OCI-LY7 (cell line): Measurements from ENCODE around the gene SMOC2. TPM values are rescaled to one million over a fixed set of nuclear protein-coding genes. Genes with fewer than 3 reads are reported as not detected.

ENCODE experiments used
- BruUV-seq: library from RNA; stranded (reverse); fragments of 400-500 nt; replicated peaks from 2 replicates; lab custom pipeline; 2021; lab: Mats Ljungman, UMichigan
- CTCF ChIA-PET: fragments of 300-600 bp; sonication (Branson Sonifier 250); formaldehyde crosslinking; loops from one replicate; lab custom pipeline; 2022; ENCODE audit warnings: antibody characterized with exemption; ENCODE audit not compliant: unreplicated experiment; lab: Charles Lee
- POLR2A ChIA-PET: fragments of 300-600 bp; sonication (Branson Sonifier 250); formaldehyde crosslinking; loops from one replicate; lab custom pipeline; 2022; ENCODE audit warnings: antibody characterized with exemption; lab: Charles Lee
- DNase-seq: peaks from one replicate; pipeline ENCODE4 v3.0.0-alpha.2; 2015; ENCODE audit warnings: low spot score
- H2AFZ ChIP-seq: fragments of 200-600 bp; sonication (generic), shearing (Covaris generic); 2 replicates; pipeline ENCODE4 v1.6.1; 2014; ENCODE audit warnings: mild to moderate bottlenecking, antibody characterized with exemption, low read length, moderate library complexity
- H3K27ac ChIP-seq: fragments of 200-600 bp; sonication (generic); 2 replicates; pipeline ENCODE4 v1.5.1; 2014; ENCODE audit warnings: mixed run types, low read depth, mild to moderate bottlenecking, moderate library complexity, low read length, inconsistent platforms; ENCODE audit not compliant: poor library complexity, severe bottlenecking
- H3K36me3 ChIP-seq: fragments of 200-600 bp; sonication (generic); 2 replicates; pipeline ENCODE4 v1.6.1; 2014; ENCODE audit warnings: mild to moderate bottlenecking, antibody characterized with exemption, low read length, moderate library complexity, mixed read lengths; ENCODE audit not compliant: insufficient read depth
- H3K4me1 ChIP-seq: fragments of 200-600 bp; sonication (generic); 2 replicates; pipeline ENCODE4 v1.5.1; 2014; ENCODE audit warnings: mild to moderate bottlenecking, low read length; ENCODE audit not compliant: insufficient read depth, poor library complexity, severe bottlenecking
- H3K4me2 ChIP-seq: fragments of 200-600 bp; sonication (generic); 2 replicates; pipeline ENCODE4 v1.6.1; 2014; ENCODE audit warnings: mild to moderate bottlenecking, low read length
- H3K4me3 ChIP-seq: fragments of 200-600 bp; sonication (generic); 2 replicates; pipeline ENCODE4 v1.5.1; 2014; ENCODE audit warnings: mild to moderate bottlenecking, low read depth, low read length; ENCODE audit not compliant: poor library complexity, severe bottlenecking
- H3K79me2 ChIP-seq: fragments of 200-600 bp; sonication (generic); 2 replicates; pipeline ENCODE4 v1.6.1; 2016; ENCODE audit warnings: low read depth, mild to moderate bottlenecking, low read length, moderate library complexity, mixed read lengths; ENCODE audit not compliant: insufficient read depth
- H3K9me2 ChIP-seq: fragments of 200-600 bp; sonication (generic); 2 replicates; pipeline ENCODE4 v1.6.1; 2016; ENCODE audit warnings: mild to moderate bottlenecking, low read length, mixed read lengths; ENCODE audit not compliant: insufficient read depth
- H3K9me3 ChIP-seq: fragments of 200-600 bp; sonication (generic); 2 replicates; pipeline ENCODE4 v1.6.1; 2014; ENCODE audit warnings: mild to moderate bottlenecking, mixed run types, low read length, mixed read lengths
- H4K20me1 ChIP-seq: fragments of 200-600 bp; sonication (generic); 2 replicates; pipeline ENCODE4 v1.6.1; 2014; ENCODE audit warnings: mild to moderate bottlenecking, antibody characterized with exemption, low read length, moderate library complexity, mixed read lengths; ENCODE audit not compliant: insufficient read depth
- EZH2phosphoT487 ChIP-seq: fragments of 200-600 bp; sonication (generic); IDR thresholded peaks from 2 replicates; pipeline ENCODE4 v1.6.1; 2018; ENCODE audit warnings: low read depth, borderline replicate concordance, mild to moderate bottlenecking, mixed run types, antibody characterized with exemption, low read length, moderate library complexity, mixed read lengths
- intact Hi-C: fragments of 100-400 bp; cut with micrococcal nuclease; formaldehyde crosslinking; loops from one replicate; pipeline ENCODE4 v1.10.0; 2022; ENCODE audit not compliant: unreplicated experiment
- total RNA-seq, 2 experiments: library from RNA; depleted of rRNA in 1 of 2; stranded (reverse); fragments of >200 nt in 1 of 2; shearing (Covaris generic) in 1 of 2; gene quantifications; 2 replicates each; pipeline ENCODE4 v1.2.3, GENCODE V29; 2014 to 2022
- TF ChIP-seq, protein P1 (sequence below): fragments of 200-600 bp; sonication (generic); conservative IDR thresholded peaks from 2 replicates; pipeline ENCODE4 v1.5.1; 2014; ENCODE audit warnings: mild to moderate bottlenecking, antibody characterized with exemption, low read length, moderate library complexity, mixed read lengths

The SMOC2 gene
- total RNA-seq, 2 experiments from 2014 or later: not detected

DNA sequence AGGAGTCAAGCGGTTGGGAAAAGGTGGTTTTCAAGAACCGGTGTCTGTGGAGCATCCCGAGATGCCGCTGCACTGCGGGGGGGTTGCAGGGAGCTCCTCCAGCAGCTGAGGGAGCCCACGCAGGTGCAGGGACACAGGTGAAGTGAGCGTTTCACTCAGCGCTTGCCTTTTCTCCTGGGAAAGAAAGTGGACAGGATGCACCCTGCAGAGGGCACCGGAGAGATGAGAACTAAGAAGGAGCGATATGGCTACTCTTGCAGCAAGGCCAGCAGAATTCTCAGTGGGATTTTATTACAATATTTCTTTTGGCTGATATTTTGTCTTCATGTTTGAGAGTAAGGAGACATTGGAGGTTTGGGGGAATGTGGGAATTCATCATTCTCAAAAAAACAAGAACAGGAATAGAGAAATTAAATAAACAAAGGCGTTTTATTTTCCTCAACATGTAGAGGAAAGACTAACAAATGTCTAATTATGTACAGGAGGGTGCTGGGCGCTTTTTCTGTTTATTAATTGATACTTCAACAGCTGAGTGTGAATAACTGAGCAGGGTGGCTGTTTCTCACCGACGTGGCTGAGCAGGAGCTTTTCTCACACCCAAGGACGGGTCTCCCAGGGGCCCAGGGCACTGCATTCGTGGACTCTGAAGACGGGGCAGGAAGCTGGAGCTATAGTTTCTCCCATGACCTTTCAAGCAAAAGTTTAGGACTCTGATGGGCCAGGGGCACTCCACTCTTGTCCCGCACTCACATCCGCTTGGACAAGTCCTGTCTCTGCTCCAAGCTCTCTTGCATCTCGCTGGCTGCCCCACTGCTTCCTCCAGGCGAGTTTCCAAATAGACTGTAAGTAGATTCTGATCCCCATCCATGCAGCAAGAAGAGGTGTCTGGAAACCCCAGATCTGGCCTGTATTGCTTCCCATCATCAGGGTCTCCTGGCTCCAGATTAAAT, 176.1 kb downstream of the SMOC2 start:
- Histone ChIP-seq H3K4me2 (no peak overlapping the region), H3K9me2 (no peaks in the 10 kb centered on the region), H2AFZ (no peak overlapping the region), H3K27ac (no peak overlapping the region), H3K79me2 (no peaks in the 10 kb centered on the region), H3K36me3 (no peaks in the 10 kb centered on the region), H3K4me3 (no peak overlapping the region), H3K4me1 (no peaks in the 10 kb centered on the region), H3K9me3 (no peaks in the 10 kb centered on the region), H4K20me1 (no peaks in the 10 kb centered on the region)
- intact Hi-C loops: no loop called here
- ChIA-PET CTCF (no interaction called here), POLR2A (no interaction called here)
- TF ChIP-seq EZH2phosphoT487: no peak
- TF ChIP-seq, protein P1, sequence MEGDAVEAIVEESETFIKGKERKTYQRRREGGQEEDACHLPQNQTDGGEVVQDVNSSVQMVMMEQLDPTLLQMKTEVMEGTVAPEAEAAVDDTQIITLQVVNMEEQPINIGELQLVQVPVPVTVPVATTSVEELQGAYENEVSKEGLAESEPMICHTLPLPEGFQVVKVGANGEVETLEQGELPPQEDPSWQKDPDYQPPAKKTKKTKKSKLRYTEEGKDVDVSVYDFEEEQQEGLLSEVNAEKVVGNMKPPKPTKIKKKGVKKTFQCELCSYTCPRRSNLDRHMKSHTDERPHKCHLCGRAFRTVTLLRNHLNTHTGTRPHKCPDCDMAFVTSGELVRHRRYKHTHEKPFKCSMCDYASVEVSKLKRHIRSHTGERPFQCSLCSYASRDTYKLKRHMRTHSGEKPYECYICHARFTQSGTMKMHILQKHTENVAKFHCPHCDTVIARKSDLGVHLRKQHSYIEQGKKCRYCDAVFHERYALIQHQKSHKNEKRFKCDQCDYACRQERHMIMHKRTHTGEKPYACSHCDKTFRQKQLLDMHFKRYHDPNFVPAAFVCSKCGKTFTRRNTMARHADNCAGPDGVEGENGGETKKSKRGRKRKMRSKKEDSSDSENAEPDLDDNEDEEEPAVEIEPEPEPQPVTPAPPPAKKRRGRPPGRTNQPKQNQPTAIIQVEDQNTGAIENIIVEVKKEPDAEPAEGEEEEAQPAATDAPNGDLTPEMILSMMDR: no peak
- no TSS peak for BruUV-seq
- no peak for DNase-seq

- Histone ChIP-seq H3K4me2 (no peak overlapping the region), H3K9me3 (no peaks in the 10 kb centered on the region), H3K9me2 (no peaks in the 10 kb centered on the region), H3K36me3 (no peaks in the 10 kb centered on the region), H4K20me1 (no peaks in the 10 kb centered on the region), H3K27ac (no peak overlapping the region), H2AFZ (no peak overlapping the region), H3K4me1 (no peaks in the 10 kb centered on the region), H3K79me2 (no peaks in the 10 kb centered on the region), H3K4me3 (no peak overlapping the region)
- no TSS peak for BruUV-seq
- CTCF ChIA-PET: no interaction called here
- POLR2A ChIA-PET: no interaction called here
- no peak for TF ChIP-seq EZH2phosphoT487
- TF ChIP-seq, protein P1: no peak
- intact Hi-C loops: no loop called here
- no peak for DNase-seq
These were observed 177.7 kb downstream of the SMOC2 start for GRCh38 chr6:168618546-168619315.
